ENCODE measurements around the gene PIK3CA.

Gene PIK3CA

DNA sequence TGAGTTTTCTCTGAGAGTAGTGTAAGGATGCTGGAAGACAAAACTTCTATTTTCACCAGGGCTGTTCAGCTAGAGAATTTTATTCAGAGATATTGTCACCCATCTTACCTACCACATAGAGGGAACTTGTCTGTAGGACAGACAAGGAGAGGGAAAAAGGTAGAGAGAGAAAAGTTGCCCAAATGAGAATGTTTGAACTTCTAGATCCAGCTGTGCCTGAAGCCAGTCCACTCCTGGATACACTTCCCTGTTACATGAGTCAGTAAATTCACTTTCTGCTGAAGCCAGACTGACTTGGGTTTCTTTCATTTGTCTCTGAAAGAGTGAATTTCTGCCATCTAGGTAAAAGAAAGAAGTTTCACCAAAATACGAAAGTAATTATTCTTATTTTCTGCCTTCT lies 130.0 kb downstream of the PIK3CA start:
- H3K4me2 ChIP-seq (ENCODE audit: insufficient read depth, low read length, poor library complexity, severe bottlenecking), result no peak overlapping the region

GRCh38 chr3:179278932-179279693 lies 131.0 kb downstream of the PIK3CA start:
- no peak overlapping the region for H3K27ac ChIP-seq (replicated peaks; ENCODE audit: low read length)
- no peak overlapping the region for H2BK5ac ChIP-seq (ENCODE audit: low read length)
- H3K27me3 ChIP-seq (ENCODE audit: control insufficient read depth in 3 of 3, insufficient read depth in 3 of 3, low read depth in 1 of 3, low read length in 3 of 3), result peaks cover 0 to 3% (median 0%) of the 10 kb centered on the region in 3 experiments
- H4K91ac ChIP-seq (ENCODE audit: low read depth, low read length, poor library complexity), result no peak overlapping the region
- no peaks in the 10 kb centered on the region for H3K9me3 ChIP-seq (replicated peaks in 1 of 2; ENCODE audit: control insufficient read depth in 2 of 2, insufficient read depth in 1 of 2, low read depth in 1 of 2, low read length in 2 of 2)
- no peak overlapping the region for H3K4ac ChIP-seq (ENCODE audit: low read length)
- no peak overlapping the region for H3K4me2 ChIP-seq (ENCODE audit: insufficient read depth, low read length, poor library complexity, severe bottlenecking)
- no peak overlapping the region for H2BK12ac ChIP-seq (ENCODE audit: low read length)
- no CpG with 5 or more reads among the region's 4 CpGs for WGBS, 2 donors (ENCODE audit: extremely low coverage in 2 of 2, insufficient read length in 2 of 2, insufficient replicate concordance in 1 of 2)
- no peak for DNase-seq (ENCODE audit: low spot score)
- H3K36me3 ChIP-seq (replicated peaks in 1 of 2; ENCODE audit: control insufficient read depth in 2 of 2, insufficient read depth in 2 of 2, low read length in 2 of 2), result no peaks in the 10 kb centered on the region
- H3K23ac ChIP-seq (ENCODE audit: low read depth, low read length, poor library complexity), result no peak overlapping the region
- H3K4me3 ChIP-seq (ENCODE audit: low read length in 2 of 2), result no peak overlapping the region
- H2AFZ ChIP-seq (ENCODE audit: low read length), result no peak overlapping the region
- no peak overlapping the region for H4K8ac ChIP-seq (ENCODE audit: low read depth, low read length)
- H2BK15ac ChIP-seq (ENCODE audit: low read length), result no peak overlapping the region
- no peak overlapping the region for H3K14ac ChIP-seq (ENCODE audit: low read length)
- H2BK120ac ChIP-seq (ENCODE audit: low read depth, low read length), result no peak overlapping the region
- H3K4me1 ChIP-seq (ENCODE audit: control insufficient read depth in 2 of 2, insufficient read depth in 1 of 2, low read depth in 1 of 2, low read length in 2 of 2), result no peaks in the 10 kb centered on the region
- no peak overlapping the region for H3K9ac ChIP-seq (ENCODE audit: low read depth, low read length, poor library complexity)
- H2AK5ac ChIP-seq (ENCODE audit: low read depth, low read length), result no peak overlapping the region
- no peaks in the 10 kb centered on the region for H3K79me1 ChIP-seq (ENCODE audit: low read depth, low read length)
- no peak overlapping the region for H3K18ac ChIP-seq (ENCODE audit: low read length)

More for the DNA sequence above, 130.0 kb downstream of the PIK3CA start:
- Histone ChIP-seq H3K36me3 (replicated peaks in 1 of 2; ENCODE audit: control insufficient read depth in 2 of 2, insufficient read depth in 2 of 2, low read length in 2 of 2) (no peaks in the 10 kb centered on the region), H2BK15ac (ENCODE audit: low read length) (no peak overlapping the region), H2AK5ac (ENCODE audit: low read depth, low read length) (no peak overlapping the region), H3K27ac (replicated peaks; ENCODE audit: low read length) (no peak overlapping the region), H4K91ac (ENCODE audit: low read depth, low read length, poor library complexity) (no peak overlapping the region), H3K4me3 (ENCODE audit: low read length in 2 of 2) (no peak overlapping the region), H2AFZ (ENCODE audit: low read length) (no peak overlapping the region), H3K9me3 (replicated peaks in 1 of 2; ENCODE audit: control insufficient read depth in 2 of 2, insufficient read depth in 1 of 2, low read depth in 1 of 2, low read length in 2 of 2) (no peaks in the 10 kb centered on the region), H3K23ac (ENCODE audit: low read depth, low read length, poor library complexity) (no peak overlapping the region), H3K79me1 (ENCODE audit: low read depth, low read length) (no peaks in the 10 kb centered on the region), H3K27me3 (ENCODE audit: control insufficient read depth in 3 of 3, insufficient read depth in 3 of 3, low read depth in 1 of 3, low read length in 3 of 3) (peaks cover 0 to 3% (median 0%) of the 10 kb centered on the region in 3 experiments), H3K4ac (ENCODE audit: low read length) (no peak overlapping the region), H3K4me1 (ENCODE audit: control insufficient read depth in 2 of 2, insufficient read depth in 1 of 2, low read depth in 1 of 2, low read length in 2 of 2) (no peaks in the 10 kb centered on the region), H2BK120ac (ENCODE audit: low read depth, low read length) (no peak overlapping the region), H2BK5ac (ENCODE audit: low read length) (no peak overlapping the region), H3K14ac (ENCODE audit: low read length) (no peak overlapping the region), H4K8ac (ENCODE audit: low read depth, low read length) (no peak overlapping the region), H3K9ac (ENCODE audit: low read depth, low read length, poor library complexity) (no peak overlapping the region), H2BK12ac (ENCODE audit: low read length) (no peak overlapping the region), H3K18ac (ENCODE audit: low read length) (no peak overlapping the region)
- no peak for DNase-seq (ENCODE audit: low spot score)
- no CpG with 5 or more reads among the region's 1 CpG for WGBS, 2 donors (ENCODE audit: extremely low coverage in 2 of 2, insufficient read length in 2 of 2, insufficient replicate concordance in 1 of 2)

GRCh38 chr3:179279837-179280236 lies 131.7 kb downstream of the PIK3CA start:
- no peak overlapping the region for H3K9ac ChIP-seq (ENCODE audit: low read depth, low read length, poor library complexity)
- no peak overlapping the region for H3K4me3 ChIP-seq (ENCODE audit: low read length in 2 of 2)
- no peak overlapping the region for H2BK12ac ChIP-seq (ENCODE audit: low read length)
- DNase-seq (ENCODE audit: low spot score), result no peak
- no peak overlapping the region for H3K23ac ChIP-seq (ENCODE audit: low read depth, low read length, poor library complexity)
- H3K79me1 ChIP-seq (ENCODE audit: low read depth, low read length), result no peaks in the 10 kb centered on the region
- no peak overlapping the region for H2AFZ ChIP-seq (ENCODE audit: low read length)
- no peak overlapping the region for H3K4ac ChIP-seq (ENCODE audit: low read length)
- no peak overlapping the region for H4K8ac ChIP-seq (ENCODE audit: low read depth, low read length)
- no peak overlapping the region for H4K91ac ChIP-seq (ENCODE audit: low read depth, low read length, poor library complexity)
- H3K9me3 ChIP-seq (replicated peaks in 1 of 2; ENCODE audit: control insufficient read depth in 2 of 2, insufficient read depth in 1 of 2, low read depth in 1 of 2, low read length in 2 of 2), result no peaks in the 10 kb centered on the region
- H3K27ac ChIP-seq (replicated peaks; ENCODE audit: low read length), result no peak overlapping the region
- H2BK5ac ChIP-seq (ENCODE audit: low read length), result no peak overlapping the region
- no peak overlapping the region for H2BK120ac ChIP-seq (ENCODE audit: low read depth, low read length)
- no peak overlapping the region for H3K18ac ChIP-seq (ENCODE audit: low read length)
- H3K27me3 ChIP-seq (ENCODE audit: control insufficient read depth in 3 of 3, insufficient read depth in 3 of 3, low read depth in 1 of 3, low read length in 3 of 3), result peaks cover 0 to 3% (median 0%) of the 10 kb centered on the region in 3 experiments
- no peaks in the 10 kb centered on the region for H3K36me3 ChIP-seq (replicated peaks in 1 of 2; ENCODE audit: control insufficient read depth in 2 of 2, insufficient read depth in 2 of 2, low read length in 2 of 2)
- H2BK15ac ChIP-seq (ENCODE audit: low read length), result no peak overlapping the region
- no CpG with 5 or more reads among the region's 1 CpG for WGBS, 2 donors (ENCODE audit: extremely low coverage in 2 of 2, insufficient read length in 2 of 2, insufficient replicate concordance in 1 of 2)
- no peak overlapping the region for H3K4me2 ChIP-seq (ENCODE audit: insufficient read depth, low read length, poor library complexity, severe bottlenecking)
- H2AK5ac ChIP-seq (ENCODE audit: low read depth, low read length), result no peak overlapping the region
- H3K4me1 ChIP-seq (ENCODE audit: control insufficient read depth in 2 of 2, insufficient read depth in 1 of 2, low read depth in 1 of 2, low read length in 2 of 2), result no peaks in the 10 kb centered on the region
- no peak overlapping the region for H3K14ac ChIP-seq (ENCODE audit: low read length)

GRCh38 chr3:179281825-179282224 lies 133.7 kb downstream of the PIK3CA start:
- no peak overlapping the region for H3K23ac ChIP-seq (ENCODE audit: low read depth, low read length, poor library complexity)
- no CpG with 5 or more reads among the region's 3 CpGs for WGBS, 2 donors (ENCODE audit: extremely low coverage in 2 of 2, insufficient read length in 2 of 2, insufficient replicate concordance in 1 of 2)
- no peak overlapping the region for H3K9ac ChIP-seq (ENCODE audit: low read depth, low read length, poor library complexity)
- H3K79me1 ChIP-seq (ENCODE audit: low read depth, low read length), result no peaks in the 10 kb centered on the region
- H2BK12ac ChIP-seq (ENCODE audit: low read length), result no peak overlapping the region
- H2AFZ ChIP-seq (ENCODE audit: low read length), result no peak overlapping the region
- H2AK5ac ChIP-seq (ENCODE audit: low read depth, low read length), result no peak overlapping the region
- H4K91ac ChIP-seq (ENCODE audit: low read depth, low read length, poor library complexity), result no peak overlapping the region
- peaks cover 0 to 3% (median 0%) of the 10 kb centered on the region in 3 experiments for H3K27me3 ChIP-seq (ENCODE audit: control insufficient read depth in 3 of 3, insufficient read depth in 3 of 3, low read depth in 1 of 3, low read length in 3 of 3)
- DNase-seq (ENCODE audit: low spot score), result no peak
- no peak overlapping the region for H2BK120ac ChIP-seq (ENCODE audit: low read depth, low read length)
- no peak overlapping the region for H3K4me3 ChIP-seq (ENCODE audit: low read length in 2 of 2)
- no peak overlapping the region for H4K8ac ChIP-seq (ENCODE audit: low read depth, low read length)
- no peaks in the 10 kb centered on the region for H3K9me3 ChIP-seq (replicated peaks in 1 of 2; ENCODE audit: control insufficient read depth in 2 of 2, insufficient read depth in 1 of 2, low read depth in 1 of 2, low read length in 2 of 2)
- H3K36me3 ChIP-seq (replicated peaks in 1 of 2; ENCODE audit: control insufficient read depth in 2 of 2, insufficient read depth in 2 of 2, low read length in 2 of 2), result no peaks in the 10 kb centered on the region
- no peak overlapping the region for H3K14ac ChIP-seq (ENCODE audit: low read length)
- H3K27ac ChIP-seq (replicated peaks; ENCODE audit: low read length), result no peak overlapping the region
- H3K4me1 ChIP-seq (ENCODE audit: control insufficient read depth in 2 of 2, insufficient read depth in 1 of 2, low read depth in 1 of 2, low read length in 2 of 2), result no peaks in the 10 kb centered on the region
- H2BK15ac ChIP-seq (ENCODE audit: low read length), result no peak overlapping the region
- H3K4me2 ChIP-seq (ENCODE audit: insufficient read depth, low read length, poor library complexity, severe bottlenecking), result no peak overlapping the region
- H3K18ac ChIP-seq (ENCODE audit: low read length), result no peak overlapping the region
- no peak overlapping the region for H3K4ac ChIP-seq (ENCODE audit: low read length)
- H2BK5ac ChIP-seq (ENCODE audit: low read length), result no peak overlapping the region

Measured in neuronal stem cell (in vitro differentiated cells).